NCI-H146 treated with DMSO at 0.1 percent for 48 hours (cell line): ENCODE results near the gene KRT80.

ENCODE experiments used
- DNase-seq: peaks from one replicate; lab custom pipeline; 2025; ENCODE audit not compliant: unreplicated experiment; lab: John Stamatoyannopoulos, UW

Gene KRT80

DNA sequence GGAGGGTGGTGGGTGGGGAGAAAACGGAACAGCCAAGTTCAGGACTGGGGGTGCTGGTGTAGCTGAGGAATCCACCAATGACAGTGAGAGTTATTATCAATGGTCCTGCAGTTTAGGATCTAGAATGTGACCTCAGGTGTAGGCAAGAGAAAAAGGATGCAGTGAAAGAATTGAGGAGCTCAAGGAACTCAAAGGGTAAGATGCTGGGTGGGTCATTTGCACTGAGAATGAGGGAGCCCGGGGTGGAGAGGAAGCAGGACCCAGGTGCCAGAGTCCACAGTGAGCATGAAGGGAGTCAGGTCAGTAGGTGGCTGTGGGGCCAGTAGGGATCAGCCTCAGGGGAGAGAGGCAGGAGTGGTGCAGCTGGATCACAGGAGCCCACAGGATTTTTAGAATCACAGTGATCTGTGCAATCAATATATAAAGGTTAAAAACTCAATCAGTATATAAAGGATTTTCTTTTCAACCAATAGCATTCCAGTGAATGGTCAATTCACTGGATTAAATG lies 38.1 kb upstream of the KRT80 start:
- DNase-seq: no peak

DNA sequence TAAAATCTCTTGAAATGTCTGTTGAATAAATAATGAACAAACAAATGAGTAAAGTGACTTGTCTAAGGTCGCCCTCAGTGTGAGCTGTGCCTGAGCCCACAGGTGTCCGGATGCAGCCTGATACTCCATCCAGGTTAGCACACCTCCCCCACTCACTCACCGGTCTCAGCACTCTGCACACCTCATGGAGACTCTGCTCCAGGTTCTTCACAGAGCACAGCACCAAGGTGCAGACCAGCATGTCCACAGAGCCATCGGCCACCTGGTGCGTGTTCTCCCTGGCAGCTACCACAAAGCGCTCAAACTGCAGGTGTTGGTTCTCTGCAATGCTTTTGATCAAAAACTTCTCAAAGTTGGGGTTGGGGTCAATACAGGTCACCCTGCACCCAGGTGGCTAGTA lies 37.1 kb upstream of the KRT80 start:
- DNase-seq: no peak

DNA sequence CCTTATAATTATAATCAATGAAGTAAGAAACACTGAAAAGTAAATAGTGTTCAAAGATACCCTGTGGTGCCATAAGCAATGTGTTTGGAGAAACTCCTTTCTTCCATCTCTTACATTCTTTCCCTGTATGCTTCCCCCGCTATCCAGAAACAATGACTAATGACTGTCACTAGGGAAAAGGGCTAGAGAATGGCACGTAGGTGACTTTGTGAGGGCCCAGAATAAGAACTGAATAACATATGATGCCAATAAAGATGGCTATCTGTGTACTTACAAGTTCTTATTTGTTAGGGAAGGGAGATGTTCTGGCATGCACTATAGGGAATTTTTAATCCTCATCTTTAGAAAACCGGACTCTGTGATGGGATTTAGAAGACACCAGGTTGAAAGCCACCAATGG lies 36.6 kb upstream of the KRT80 start:
- DNase-seq: peak; percentile 74

DNA sequence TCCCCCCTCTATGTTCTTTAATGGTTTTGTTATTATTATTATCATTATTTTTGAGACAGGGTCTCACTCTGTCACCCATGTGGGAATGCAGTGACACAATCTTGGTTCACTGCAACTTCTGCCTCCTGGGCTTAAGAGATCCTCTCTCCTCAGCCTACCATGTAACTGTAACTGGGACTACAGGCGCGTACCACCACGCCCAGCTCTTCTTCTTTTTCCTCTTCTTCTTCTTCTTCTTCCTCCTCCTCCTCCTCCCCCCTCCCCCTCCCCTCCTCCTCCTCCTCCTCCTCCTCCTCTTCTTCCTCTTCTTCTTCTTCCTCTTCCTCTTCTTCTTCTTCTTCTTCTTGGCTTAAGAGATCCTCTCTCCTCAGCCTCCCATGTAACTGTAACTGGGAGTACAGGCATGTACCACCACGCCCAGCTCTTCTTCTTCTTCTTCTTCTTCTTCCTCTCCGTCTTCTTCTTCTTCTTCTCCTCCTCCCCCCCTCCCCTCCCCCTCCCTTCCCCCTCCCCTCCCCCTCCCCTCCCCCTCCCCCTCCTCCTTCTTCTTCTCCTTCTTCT lies 35.9 kb upstream of the KRT80 start:
- DNase-seq: no peak

DNA sequence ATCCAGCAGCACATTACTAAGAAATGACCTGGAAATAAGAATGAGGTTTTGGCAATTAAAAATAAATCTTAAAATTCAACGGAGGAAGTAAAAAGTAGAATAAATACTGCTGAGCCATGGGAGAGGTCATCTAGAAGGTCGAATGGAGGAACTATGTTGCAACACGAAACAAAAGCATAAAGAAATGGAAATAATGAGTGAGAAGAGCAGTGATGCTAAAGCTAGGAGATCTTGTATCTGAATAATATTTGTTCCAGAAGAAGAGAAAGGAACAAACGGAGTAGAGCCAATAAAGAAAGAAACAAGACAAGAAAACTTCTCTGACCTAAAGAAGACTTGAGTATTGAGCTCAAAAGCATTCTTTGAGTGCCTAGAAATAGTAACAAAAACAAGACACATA lies 34.6 kb upstream of the KRT80 start:
- no peak for DNase-seq

DNA sequence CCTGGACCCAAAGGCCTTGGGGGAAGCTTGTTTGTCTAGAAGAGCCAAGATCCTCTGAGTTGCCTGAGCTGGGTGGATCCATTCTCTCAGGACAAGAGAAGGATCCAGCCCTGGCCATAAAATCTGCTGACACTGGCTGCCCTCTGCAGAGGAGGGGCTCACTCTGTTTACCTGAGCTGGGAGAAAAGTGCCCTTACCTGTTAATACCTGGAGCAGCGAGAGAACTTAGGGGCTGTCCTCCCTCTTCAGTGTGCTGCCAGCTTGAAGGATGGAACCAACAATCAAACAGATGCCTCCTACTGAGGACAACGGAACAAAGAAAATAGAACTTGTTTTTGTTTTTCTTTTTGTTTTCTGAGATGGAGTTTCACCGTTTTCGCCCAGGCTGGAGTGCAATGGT lies 33.9 kb upstream of the KRT80 start:
- DNase-seq: no peak

DNA sequence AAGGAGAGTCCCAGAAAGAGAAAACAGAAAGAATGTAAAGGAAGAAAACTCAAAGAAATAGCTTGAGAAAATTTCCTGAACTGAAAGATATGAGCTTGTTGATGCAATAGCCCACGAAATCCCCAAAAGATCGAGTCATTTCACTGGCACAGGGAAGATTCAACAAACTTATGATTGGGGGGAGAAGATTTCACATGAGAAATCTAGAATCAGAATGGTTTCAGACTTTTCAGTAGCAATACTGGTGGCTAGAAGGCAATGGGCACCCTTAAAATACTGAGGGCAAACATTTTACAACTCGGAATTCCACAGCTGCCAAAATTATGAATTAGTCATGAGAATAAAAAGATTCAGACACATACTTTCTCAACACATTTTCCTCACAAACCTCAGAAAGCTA lies 32.3 kb upstream of the KRT80 start:
- DNase-seq: no peak

DNA sequence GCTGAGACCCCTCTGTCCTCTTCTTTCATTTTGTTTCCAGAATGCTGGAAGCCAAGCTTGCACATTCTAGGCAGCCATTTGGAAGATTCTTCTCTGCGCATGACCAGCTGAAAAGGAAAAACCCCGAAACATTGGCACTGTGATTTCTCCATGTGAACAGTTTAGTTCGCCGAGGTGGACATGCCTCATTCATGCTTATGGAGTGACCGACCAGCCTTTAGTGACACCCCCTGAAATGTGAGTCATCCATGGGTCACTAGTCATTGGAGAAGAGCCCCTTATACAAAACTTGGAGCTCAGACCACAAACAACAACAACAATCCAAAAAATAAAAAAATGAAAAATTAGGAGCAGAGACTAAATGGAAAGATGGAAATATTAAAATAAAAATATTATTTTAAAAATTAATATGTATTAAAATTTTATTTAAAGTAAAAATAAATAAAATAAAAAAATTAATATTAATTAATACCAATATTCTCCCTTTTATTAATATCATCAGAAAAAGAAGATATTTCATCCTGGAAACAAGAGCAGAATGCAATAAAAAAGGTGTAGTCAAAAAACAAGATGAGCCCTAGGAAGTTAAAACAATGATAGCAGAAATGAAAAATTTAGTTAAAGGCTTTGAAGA lies 31.7 kb upstream of the KRT80 start:
- no peak for DNase-seq

DNA sequence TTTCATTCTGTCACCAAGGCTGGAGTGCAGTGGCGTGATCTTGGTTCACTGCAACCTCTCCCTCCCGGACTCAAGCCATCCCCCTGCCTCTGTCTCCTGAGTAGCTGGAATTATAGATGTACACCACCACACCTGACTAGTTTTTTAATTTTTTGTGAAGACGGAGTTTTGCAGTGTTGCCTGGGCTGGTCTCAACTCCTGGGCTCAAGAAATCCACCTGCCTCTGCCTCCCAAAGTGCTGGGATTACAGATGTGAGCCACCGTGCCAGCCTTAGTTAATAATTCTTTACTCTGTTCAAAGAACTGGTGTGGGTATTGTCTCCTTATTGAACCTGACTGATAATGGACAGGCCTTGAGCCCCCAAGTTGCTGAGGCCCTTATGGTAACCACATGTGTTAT lies 30.9 kb upstream of the KRT80 start:
- DNase-seq: no peak

DNA sequence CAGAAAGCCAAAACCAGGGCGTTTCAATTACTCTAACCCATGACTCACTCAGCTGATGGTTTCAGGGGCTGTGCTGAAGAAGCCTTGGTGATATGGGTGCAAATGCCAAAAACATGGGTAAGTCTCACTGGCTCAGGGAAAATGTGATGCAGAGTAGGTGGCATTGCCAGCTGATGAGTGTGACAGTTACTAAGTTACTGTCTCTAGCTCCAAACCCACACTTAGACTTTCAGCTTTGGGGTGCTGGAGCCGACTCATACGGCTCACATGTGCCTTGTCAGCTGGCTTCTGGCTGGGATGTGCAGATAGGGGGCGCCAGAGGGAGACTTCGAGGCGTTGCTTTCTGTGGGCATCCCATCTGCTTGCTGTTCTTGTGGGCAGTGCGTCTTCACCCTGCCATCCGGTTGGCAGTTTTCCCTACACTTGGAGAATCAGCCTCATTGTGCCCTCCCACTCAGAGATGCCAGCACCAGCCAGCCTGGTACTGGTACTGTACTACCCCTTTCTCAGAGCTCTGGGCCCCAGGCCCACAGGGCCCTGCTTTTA lies 30.2 kb upstream of the KRT80 start:
- no peak for DNase-seq

DNA sequence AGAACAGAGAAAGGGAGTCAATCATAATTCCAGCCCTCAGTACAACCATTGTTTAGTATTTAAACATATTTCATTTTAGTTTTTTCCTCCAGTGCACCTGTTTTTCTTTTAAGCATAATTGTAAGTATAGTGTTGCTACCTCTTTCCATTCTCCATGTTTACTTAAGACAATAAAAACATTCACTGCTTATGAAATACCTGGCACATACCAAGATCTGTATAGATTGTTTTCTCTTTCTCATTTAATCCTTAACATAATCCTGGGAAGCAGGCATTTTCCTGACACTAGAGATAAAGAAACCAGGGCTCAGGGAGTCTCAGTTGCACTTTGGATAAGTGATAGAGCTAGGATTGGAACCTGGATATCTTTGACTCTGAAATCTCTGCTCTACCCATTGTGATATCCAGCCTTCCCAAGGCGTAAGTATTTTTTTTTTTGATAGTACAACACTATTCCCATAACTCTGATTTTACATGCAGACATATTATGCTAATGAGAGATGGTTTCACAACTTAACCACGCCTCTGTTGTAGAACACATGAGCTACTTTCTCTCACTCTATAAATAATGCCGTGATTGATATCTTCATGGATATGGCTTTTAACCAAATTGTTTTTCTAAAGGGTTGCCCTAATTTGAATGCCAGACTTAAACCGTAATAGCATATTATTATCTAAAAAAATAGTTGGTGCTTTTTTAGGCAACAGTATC lies 29.4 kb upstream of the KRT80 start:
- no peak for DNase-seq

DNA sequence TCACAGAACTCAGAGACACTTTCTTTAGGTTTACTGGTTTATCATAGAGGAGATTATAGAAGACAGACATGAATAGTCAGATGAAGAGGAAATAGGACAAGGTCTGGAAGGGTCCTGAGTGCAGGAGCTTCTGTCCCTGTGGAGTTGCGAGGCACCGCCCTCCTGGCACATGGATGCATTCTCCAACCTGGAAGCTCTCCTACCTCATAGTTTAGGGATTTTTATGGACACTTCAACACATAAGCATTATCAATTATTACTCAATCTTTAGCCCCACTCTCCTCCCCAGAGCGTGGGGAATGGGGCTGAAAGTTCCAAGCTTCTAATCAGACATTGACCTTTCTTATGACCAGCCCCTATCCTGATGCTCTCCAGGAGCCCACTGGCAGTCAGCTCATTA lies 28.7 kb upstream of the KRT80 start:
- no peak for DNase-seq

DNA sequence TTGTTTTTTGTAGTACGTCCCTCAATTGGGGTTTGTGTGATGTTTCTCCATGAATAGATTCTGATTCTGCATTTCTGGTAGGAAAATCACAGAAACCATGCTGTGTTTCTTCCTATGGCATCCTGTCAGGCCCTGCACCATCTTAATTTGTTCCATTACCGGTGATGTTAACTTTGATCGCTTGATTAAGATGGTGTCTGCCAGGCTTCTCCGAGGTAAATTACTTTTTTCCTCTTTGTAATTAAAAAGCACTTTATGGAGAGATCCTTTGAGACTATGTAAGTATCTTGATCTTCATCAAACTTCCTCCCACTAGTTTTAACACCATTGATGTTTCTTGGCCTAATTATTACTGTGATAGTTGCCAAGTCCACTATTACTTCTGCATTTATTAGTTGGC lies 26.2 kb upstream of the KRT80 start:
- DNase-seq: no peak

DNA sequence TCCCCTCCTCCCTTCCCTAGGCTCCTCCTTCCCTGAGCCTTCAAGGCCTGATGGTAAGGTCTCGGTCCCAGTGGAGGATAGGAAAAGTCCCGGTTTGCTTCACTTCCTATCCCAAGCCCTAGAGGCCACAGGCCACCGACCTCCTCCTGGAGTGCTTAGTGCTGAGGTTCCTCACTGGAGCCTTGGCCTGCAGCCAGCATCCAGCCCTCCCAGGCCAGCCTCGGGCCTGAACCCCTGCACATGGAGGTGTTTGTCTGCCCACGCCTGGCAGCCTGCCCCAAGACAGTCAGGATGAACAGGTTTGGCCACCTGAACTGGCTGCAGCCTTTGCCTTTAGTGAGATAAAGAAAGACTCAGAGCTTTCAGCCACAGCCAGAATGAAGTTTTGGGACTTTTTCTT lies 25.4 kb upstream of the KRT80 start:
- no peak for DNase-seq

DNA sequence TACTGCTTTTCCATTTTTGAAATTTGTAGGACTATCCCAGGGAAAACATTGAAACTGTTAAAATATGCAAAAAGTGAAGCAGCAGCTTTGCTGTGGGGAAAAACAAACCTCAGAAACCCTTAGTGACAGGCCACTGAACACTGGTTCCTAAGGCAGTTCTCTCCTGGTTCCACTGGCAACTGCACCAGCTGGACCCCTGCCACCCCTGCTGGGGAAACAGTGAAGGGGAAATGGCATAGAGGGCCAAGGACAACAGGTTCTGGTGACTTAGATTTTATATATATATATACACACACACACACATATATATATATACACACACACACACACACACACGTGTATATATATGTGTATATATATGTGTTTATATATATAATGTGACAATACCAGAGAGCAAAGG lies 25.0 kb upstream of the KRT80 start:
- DNase-seq: no peak

DNA sequence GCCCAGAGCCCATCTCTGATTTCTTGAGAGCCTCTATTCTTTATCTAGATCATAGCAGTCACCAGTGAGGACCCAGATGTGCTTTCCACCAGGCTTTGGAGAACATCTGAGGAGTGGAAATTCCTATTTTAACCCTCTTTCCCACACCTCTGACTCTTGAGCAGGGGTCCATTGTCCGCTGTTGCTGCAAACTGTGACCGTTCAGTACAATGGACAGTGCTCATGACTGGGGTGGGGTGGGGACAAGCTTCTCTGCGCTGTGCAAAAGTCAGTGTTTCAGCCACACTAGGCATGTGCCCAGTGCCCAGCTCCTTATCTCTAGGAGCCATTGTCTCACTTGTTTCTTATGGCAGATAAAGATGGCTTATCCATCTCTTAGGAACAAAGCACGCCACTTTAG lies 24.3 kb upstream of the KRT80 start:
- no peak for DNase-seq

DNA sequence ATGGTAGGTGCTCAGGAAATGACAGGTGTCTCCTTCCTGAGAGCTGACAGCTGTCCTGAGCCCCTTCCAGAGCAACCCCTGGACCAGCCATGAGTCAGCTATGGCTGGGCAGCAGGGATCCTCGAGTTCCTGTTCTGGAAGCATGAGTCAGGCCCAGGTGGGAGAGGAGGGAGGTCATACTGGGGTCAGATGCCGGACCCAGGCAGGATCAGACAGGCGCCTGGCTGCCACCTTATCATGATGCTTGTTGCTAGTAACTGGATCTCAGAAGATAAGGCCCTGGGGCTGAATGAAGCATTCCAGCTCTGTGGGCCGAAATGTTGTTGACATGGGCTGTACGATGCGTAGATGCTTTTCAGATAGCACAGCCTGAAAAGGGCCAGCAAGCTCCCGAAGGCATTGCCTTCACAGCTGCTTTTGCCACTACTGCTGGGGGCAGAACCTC lies 23.8 kb upstream of the KRT80 start:
- DNase-seq: peak; percentile 63

DNA sequence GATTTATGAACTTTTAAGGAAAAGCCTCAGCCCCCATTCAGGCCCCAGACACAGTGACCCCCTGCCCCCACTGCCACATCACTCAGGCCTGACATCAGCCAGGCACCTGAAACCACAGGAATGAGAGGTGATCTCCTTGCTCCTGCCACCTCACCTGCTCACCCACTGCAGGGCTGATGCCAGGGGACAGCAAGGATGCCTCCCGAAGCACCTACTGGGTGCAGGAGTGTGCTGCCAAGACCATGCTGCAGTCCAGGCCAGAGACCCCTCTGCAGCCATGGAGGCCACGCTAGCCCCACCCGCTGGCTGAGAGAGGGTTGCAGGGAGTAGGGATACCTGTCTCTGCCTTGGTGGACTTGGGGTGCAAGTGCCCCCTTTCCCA lies 22.6 kb upstream of the KRT80 start:
- DNase-seq: no peak

DNA sequence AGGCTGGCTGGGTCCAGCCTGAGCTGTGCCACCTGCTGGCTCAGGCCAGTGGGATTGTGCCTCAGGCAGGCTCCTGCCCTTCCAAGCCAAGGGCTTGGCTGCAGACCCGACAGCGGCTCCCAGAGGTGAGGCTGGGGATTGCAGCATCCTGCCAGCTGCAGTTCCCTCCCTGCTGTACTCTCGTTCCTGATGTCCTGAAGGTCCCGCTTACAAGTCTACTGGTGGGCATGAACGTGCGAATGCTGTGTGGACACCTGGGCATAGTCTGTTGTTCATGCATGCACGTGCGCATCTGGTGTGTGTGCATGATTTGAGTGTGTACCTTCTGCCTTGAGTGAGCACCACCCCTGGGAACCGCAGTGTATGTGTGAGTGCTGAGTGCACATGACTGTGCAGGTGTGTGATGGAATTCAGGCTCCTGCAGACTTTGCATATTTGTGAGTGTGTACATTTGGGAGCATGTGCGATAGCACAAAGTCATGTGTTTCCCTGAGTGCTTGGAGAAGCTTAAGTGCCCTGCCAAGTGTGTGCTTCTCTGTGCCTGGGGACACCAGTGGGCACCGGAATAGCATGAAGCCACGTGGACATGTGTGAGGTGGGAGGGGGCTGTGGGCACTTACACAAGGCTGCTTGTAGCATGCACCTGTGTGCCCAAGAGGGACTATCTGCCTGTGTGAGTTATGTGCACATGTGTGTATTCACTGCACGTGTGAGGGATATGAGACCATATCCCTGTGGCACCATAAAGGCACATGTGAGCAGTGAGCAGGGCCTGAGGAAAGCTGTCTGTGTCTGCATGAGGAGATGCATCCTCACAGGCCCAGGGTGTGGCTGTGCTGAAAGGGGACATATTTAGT lies 22.0 kb upstream of the KRT80 start:
- DNase-seq: peak; percentile 85

DNA sequence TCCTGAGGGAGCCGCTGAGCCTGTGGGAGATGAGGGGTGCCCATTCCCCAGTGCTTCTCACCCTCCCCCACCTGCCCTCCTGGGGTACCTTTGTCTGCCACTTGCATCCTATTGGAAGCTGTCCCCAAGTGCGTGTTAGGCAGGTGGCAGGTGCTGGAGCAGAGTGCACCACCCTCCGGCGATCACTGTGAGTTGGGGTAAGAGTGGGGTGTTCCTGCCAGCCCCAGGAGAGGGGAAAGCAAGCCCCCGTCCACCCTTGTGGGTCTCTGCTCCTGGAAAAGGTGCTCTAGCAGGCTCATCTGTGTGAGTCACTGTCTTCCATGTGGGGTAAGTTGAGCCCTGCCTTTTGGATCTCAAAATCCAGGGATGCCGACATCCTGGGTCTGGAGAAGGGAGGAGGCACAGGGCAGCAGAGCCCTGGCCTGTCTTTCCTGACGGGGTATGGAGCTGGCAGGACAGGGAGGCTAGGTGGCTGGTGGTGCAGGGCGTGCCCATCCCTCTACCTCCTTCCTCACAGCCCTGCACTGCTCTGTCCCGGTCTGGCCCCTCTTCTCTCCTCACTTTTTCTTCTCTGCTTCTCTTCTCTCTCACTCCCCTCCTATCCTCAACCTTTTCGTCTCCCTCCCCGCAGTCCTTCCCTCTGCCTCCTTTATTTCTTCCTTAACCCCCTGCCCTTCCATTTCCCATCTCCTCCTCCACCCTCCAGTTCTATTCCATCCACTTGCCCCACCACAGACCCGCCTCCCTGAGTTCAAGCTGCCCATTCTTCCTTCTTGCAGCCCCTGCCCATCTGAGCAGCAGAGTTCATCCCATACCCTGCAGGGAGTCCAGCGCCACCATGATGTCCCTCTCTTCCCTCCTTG lies 21.1 kb upstream of the KRT80 start:
- DNase-seq: no peak
